Breast epithelium (tissue), 3 donors: ENCODE measurements around the gene VSX1.

Source experiments
- CTCF ChIP-seq, 3 donors: fragments of 450-650 bp; IDR thresholded peaks; one replicate each; pipeline ENCODE4 v1.5.1; 2016 to 2017; ENCODE audit warnings: antibody characterized with exemption in 3 of 3, mild to moderate bottlenecking in 3 of 3, moderate library complexity in 3 of 3
- POLR2A ChIP-seq: fragments of 450-650 bp; IDR thresholded peaks from one replicate; pipeline ENCODE4 v1.6.1; 2016; ENCODE audit warnings: antibody characterized with exemption, mild to moderate bottlenecking, moderate library complexity

DNA sequence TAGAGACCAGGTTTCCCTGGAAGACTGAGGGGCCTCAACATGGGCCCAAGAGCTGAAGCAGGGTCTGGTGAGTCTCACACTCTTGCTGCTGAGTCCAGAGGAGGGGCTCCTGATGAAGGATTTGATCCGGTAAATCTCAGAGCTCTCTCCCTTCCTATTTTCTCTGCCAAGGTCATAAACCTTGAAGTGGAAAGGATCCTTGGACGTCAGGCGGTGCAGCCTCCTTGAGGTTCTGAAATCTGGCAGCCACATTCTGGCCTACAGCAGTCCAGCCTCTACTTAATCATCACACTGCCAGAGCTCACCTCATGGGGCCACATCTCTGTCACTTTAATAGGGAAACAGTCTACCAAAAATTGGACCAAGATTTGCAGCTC is 48.0 kb downstream of the VSX1 start:
- no peak for TF ChIP-seq POLR2A
- TF ChIP-seq CTCF (IDR thresholded peaks at IDR 0.05) = no peak
